GM18505 (cell line): Measurements from ENCODE around the gene ETFA.

Source experiments
- ATAC-seq: cut with Tn5 transposase; IDR thresholded peaks from one replicate; pipeline ENCODE4 v1.9.1; 2021; ENCODE audit not compliant: unreplicated experiment
- POLR2A ChIP-seq: IDR thresholded peaks from 4 replicates; pipeline ENCODE4 v1.6.1; 2011; ENCODE audit warnings: borderline replicate concordance; ENCODE audit not compliant: insufficient read depth, insufficient read length; ENCODE audit errors: extremely low read depth

Gene ETFA

GRCh38 chr15:76343313-76343996, 32.2 kb upstream of the ETFA start:
- no peak for TF ChIP-seq POLR2A
- ATAC-seq, result no peak

GRCh38 chr15:76342382-76343201, 31.3 kb upstream of the ETFA start:
- no peak for ATAC-seq
- TF ChIP-seq POLR2A, result no peak

- ATAC-seq, result no peak
- TF ChIP-seq POLR2A, result no peak
Observed at GRCh38 chr15:76342058-76342381, 30.8 kb upstream of the ETFA start.

GRCh38 chr15:76341366-76342057, 30.2 kb upstream of the ETFA start:
- TF ChIP-seq POLR2A, result no peak
- no peak for ATAC-seq

- no peak for TF ChIP-seq POLR2A
- ATAC-seq, result no peak
Observed at GRCh38 chr15:76340803-76341365, 29.6 kb upstream of the ETFA start.

- ATAC-seq, result no peak
- no peak for TF ChIP-seq POLR2A
Observed at GRCh38 chr15:76340198-76340802, 29.0 kb upstream of the ETFA start.

- no peak for ATAC-seq
- no peak for TF ChIP-seq POLR2A
Observed at GRCh38 chr15:76339305-76340197, 28.3 kb upstream of the ETFA start.

GRCh38 chr15:76338486-76339304, 27.4 kb upstream of the ETFA start:
- no peak for TF ChIP-seq POLR2A
- ATAC-seq, result no peak

GRCh38 chr15:76337696-76338485, 26.6 kb upstream of the ETFA start:
- no peak for ATAC-seq
- no peak for TF ChIP-seq POLR2A

GRCh38 chr15:76337059-76337695, 25.9 kb upstream of the ETFA start:
- no peak for TF ChIP-seq POLR2A
- no peak for ATAC-seq
